ENCODE data around the gene HOXA13.

The HOXA13 gene

GRCh38 chr7:27198871-27199801 is 755 bp downstream of the HOXA13 start:
- DNase-seq (ENCODE audit: extremely low read depth, low read depth) = no peak
- TF ChIP-seq CTCF (IDR thresholded peaks at IDR 0.05; ENCODE audit: low read depth, low read length) = no peak

DNA sequence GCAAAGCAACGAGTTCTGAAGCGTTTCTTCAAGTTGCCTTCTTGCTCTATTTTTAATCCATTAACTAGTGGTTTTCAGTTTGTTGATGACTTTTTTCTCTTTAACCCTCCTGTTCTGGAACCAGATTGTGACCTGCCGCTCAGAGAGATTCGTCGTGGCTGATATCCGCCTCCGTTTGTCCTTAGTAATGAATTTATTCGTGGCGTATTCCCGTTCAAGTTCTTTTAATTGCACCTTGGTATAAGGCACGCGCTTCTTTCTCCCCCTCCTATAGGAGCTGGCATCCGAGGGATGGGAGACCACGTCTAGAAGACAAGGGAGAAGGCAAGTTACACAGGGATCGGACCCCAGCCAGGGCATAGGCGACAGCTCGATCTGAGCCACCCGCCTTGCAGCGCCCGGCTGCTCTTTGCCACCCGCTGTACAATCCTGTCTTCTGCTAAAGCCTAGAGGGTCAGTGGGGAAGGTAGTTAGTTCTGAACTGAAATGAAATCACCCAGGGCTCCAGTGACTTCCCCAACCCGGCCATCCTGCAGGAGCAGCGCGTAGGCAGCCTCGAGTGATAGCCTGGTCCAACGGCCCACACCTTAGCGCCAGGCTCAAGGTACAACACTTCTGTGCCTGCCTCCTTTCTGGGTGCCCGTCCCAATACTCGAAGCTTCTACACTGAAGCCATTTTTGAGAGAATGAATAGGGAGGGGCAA is 1.6 kb downstream of the HOXA13 start:
- no peak for DNase-seq (ENCODE audit: extremely low read depth, low read depth)
- TF ChIP-seq CTCF (IDR thresholded peaks at IDR 0.05; ENCODE audit: low read depth, low read length) = no peak

DNA sequence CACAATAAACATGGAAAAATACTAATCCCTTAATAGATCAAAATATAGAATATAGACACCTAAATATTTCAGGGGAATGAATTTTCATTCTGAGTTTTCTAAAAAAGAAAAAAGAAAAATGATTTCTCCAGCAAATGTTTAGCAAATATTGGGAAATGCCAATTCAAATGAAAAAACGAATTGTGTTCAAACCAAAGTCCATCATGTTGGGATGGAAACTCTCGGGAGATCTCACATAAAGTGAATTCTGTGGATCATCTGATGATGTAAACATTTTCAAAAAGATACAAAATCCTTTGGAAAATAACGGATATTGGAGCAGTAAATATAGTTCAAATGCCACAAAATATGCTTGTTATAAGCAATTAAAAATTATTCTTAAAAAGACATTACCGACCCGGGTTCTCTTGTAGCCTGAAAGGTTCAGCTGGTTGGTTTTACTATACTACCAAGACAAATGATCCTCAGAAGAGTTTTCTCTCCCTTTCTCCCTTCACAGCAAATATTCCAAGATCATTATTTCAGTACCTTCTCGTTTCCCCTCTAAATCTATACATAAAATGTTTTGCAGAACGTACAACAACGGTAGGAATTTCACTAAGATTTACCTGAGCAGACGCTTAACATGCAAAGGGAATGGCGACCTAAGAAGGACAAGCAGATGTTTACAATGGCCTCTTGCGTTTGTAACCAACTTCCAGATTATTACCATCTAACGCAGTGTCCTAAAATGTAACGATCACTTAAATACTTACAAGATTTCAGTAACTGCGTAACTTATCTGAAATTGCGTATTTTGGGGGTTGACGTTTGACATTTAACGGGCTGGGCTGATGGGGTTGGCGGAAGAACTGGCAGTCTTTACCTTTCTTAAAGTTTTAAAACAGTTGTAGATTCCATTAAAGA is 2.5 kb downstream of the HOXA13 start:
- no peak for DNase-seq (ENCODE audit: extremely low read depth, low read depth)
- TF ChIP-seq CTCF (IDR thresholded peaks at IDR 0.05; ENCODE audit: low read depth, low read length) = no peak

DNA sequence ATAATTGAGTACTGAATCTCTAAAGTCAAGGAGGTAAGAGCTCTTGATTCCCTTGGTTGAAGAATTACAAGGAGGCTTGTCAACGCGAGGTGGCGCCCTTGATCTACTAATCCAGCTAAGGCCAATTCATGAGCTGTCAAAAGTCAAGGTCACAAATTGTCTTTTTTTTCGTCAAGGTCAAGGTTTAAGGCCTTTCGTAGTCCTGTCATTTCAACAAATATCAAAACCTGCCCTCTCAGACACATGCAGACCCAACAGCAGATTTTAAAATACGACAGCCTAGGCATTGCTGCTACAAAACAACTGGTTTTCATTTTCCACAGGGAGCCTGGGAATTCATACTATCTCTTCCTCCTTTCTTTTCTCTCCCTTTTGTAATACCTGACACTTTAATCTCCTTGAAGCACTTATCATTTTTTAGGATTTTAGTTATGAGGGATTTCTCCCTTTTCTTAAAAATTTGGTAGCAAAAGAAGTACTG is 3.6 kb downstream of the HOXA13 start:
- no peak for DNase-seq (ENCODE audit: extremely low read depth, low read depth)
- TF ChIP-seq CTCF (IDR thresholded peaks at IDR 0.05; ENCODE audit: low read depth, low read length) = peak; percentile 83

GRCh38 chr7:27194686-27195379 is 5.1 kb downstream of the HOXA13 start:
- no peak for TF ChIP-seq CTCF (IDR thresholded peaks at IDR 0.05; ENCODE audit: low read depth, low read length)
- DNase-seq (ENCODE audit: extremely low read depth, low read depth) = no peak

- no peak for TF ChIP-seq CTCF (IDR thresholded peaks at IDR 0.05; ENCODE audit: low read depth, low read length)
- DNase-seq (ENCODE audit: extremely low read depth, low read depth) = no peak
Observed at GRCh38 chr7:27194002-27194352, 5.9 kb downstream of the HOXA13 start.
